Stimulated activated CD4-positive, alpha-beta T cell treated with anti-CD3 and anti-CD28 coated beads, Interleukin-12 subunit alpha, Interleukin-12 subunit beta, amount 100 ng/mL, for 24 hours (primary cell): Measurements from ENCODE around the gene JAM3.

Experiments
- DNase-seq, 2 experiments: peaks; one replicate each; pipeline ENCODE4 v3.0.0-alpha.2; 2020; ENCODE audit warnings: low read depth in 2 of 2

The JAM3 gene

GRCh38 chr11:134145715-134146114, 76.8 kb downstream of the JAM3 start:
- DNase-seq, result no peak

- no peak for DNase-seq
Measured at GRCh38 chr11:134146598-134146997, 77.7 kb downstream of the JAM3 start.

- no peak for DNase-seq
Measured at GRCh38 chr11:134149371-134149770, 80.5 kb downstream of the JAM3 start.

- DNase-seq, result no peak
Measured at GRCh38 chr11:134150195-134150903, 81.5 kb downstream of the JAM3 start.

- no peak for DNase-seq
Measured at GRCh38 chr11:134151083-134151747, 82.3 kb downstream of the JAM3 start.

GRCh38 chr11:134152696-134153095, 83.8 kb downstream of the JAM3 start:
- no peak for DNase-seq

GRCh38 chr11:134153147-134153905, 84.5 kb downstream of the JAM3 start:
- no peak for DNase-seq

GRCh38 chr11:134154441-134154840, 85.6 kb downstream of the JAM3 start:
- DNase-seq, result no peak

- DNase-seq, result no peak
Measured at GRCh38 chr11:134155456-134155855, 86.6 kb downstream of the JAM3 start.

- no peak for DNase-seq
Measured at GRCh38 chr11:134155946-134156865, 87.3 kb downstream of the JAM3 start.

- DNase-seq, result no peak
Measured at GRCh38 chr11:134157451-134157850, 88.6 kb downstream of the JAM3 start.

GRCh38 chr11:134158023-134158422, 89.2 kb downstream of the JAM3 start:
- no peak for DNase-seq

- DNase-seq, result no peak
Measured at GRCh38 chr11:134159652-134160051, 90.8 kb downstream of the JAM3 start.

GRCh38 chr11:134164490-134165370, 95.9 kb downstream of the JAM3 start:
- no peak for DNase-seq

GRCh38 chr11:134170177-134170918, 101.5 kb downstream of the JAM3 start:
- no peak for DNase-seq

- DNase-seq, result no peak
Measured at GRCh38 chr11:134170919-134171281, 102.0 kb downstream of the JAM3 start.

GRCh38 chr11:134171951-134172350, 103.1 kb downstream of the JAM3 start:
- DNase-seq, result no peak

GRCh38 chr11:134173296-134173695, 104.4 kb downstream of the JAM3 start:
- no peak for DNase-seq

GRCh38 chr11:134176284-134176683, 107.4 kb downstream of the JAM3 start:
- DNase-seq, result no peak
